Keratinocyte (primary cell): Measurements from ENCODE around the gene ASH1L. TPM values are rescaled to one million over a fixed set of nuclear protein-coding genes. Genes with fewer than 3 reads are reported as not detected.

Experiments used
- DNase-seq: peaks from one replicate; pipeline ENCODE4 v3.0.0-alpha.2; 2011; ENCODE audit warnings: low read depth, missing footprints, low spot score
- FAIRE-seq: peaks from 2 replicates; lab custom pipeline; 2011; peaks lifted over from hg19 to GRCh38; lab: Jason Lieb, UNC
- H2AFZ ChIP-seq: 2 replicates; pipeline ENCODE4 v1.6.0; 2012; ENCODE audit warnings: low read length, control low read depth, inconsistent platforms; ENCODE audit not compliant: control insufficient read depth
- H3K27ac ChIP-seq: 2 replicates; pipeline ENCODE4 v1.5.1; 2011; ENCODE audit warnings: low read length; ENCODE audit not compliant: control insufficient read depth, insufficient read depth
- H3K27me3 ChIP-seq: 3 replicates; pipeline ENCODE4 v1.6.0; 2011; ENCODE audit warnings: low read length; ENCODE audit not compliant: control insufficient read depth, insufficient read depth; ENCODE audit errors: extremely low read depth
- H3K36me3 ChIP-seq, 2 experiments: 2 replicates in 1 of 2; 3 replicates in 1 of 2; pipeline ENCODE4 v1.5.1; 2011; ENCODE audit warnings: low read length in 2 of 2, mild to moderate bottlenecking in 1 of 2; ENCODE audit not compliant: control insufficient read depth in 2 of 2, insufficient read depth in 2 of 2; ENCODE audit errors: extremely low read depth in 1 of 2
- H3K4me1 ChIP-seq: 3 replicates; pipeline ENCODE4 v1.5.1; 2011; ENCODE audit warnings: low read length; ENCODE audit not compliant: control insufficient read depth, insufficient read depth; ENCODE audit errors: extremely low read depth
- H3K4me2 ChIP-seq: 3 replicates; pipeline ENCODE4 v1.6.0; 2011; ENCODE audit warnings: low read depth, low read length; ENCODE audit not compliant: control insufficient read depth, insufficient read depth; ENCODE audit errors: extremely low read depth
- H3K4me3 ChIP-seq, 3 experiments: fragments of 200-600 bp in 1 of 3; sonication (generic) in 1 of 3; 2 replicates in 2 of 3; 3 replicates in 1 of 3; pipeline ENCODE4 v1.5.1; 2011 to 2016; ENCODE audit warnings: low read length in 3 of 3, mild to moderate bottlenecking in 3 of 3, control low read depth in 2 of 3, inconsistent platforms in 1 of 3, low read depth in 1 of 3, mixed read lengths in 1 of 3, mixed run types in 1 of 3, moderate library complexity in 1 of 3; ENCODE audit not compliant: control insufficient read depth in 2 of 3, insufficient read depth in 2 of 3; ENCODE audit errors: extremely low read depth in 1 of 3
- H3K79me2 ChIP-seq: 2 replicates; pipeline ENCODE4 v1.6.0; 2012; ENCODE audit warnings: low read length; ENCODE audit not compliant: control insufficient read depth, insufficient read depth
- H3K9ac ChIP-seq: 3 replicates; pipeline ENCODE4 v1.6.0; 2011; ENCODE audit warnings: low read length; ENCODE audit not compliant: control insufficient read depth, insufficient read depth; ENCODE audit errors: extremely low read depth
- H3K9me1 ChIP-seq: 3 replicates; pipeline ENCODE4 v1.6.0; 2011; ENCODE audit warnings: low read length; ENCODE audit not compliant: control insufficient read depth, insufficient read depth; ENCODE audit errors: extremely low read depth
- H3K9me3 ChIP-seq: 2 replicates; pipeline ENCODE4 v1.5.1; 2012; ENCODE audit warnings: low read depth, low read length; ENCODE audit not compliant: control insufficient read depth
- H4K20me1 ChIP-seq: 3 replicates; pipeline ENCODE4 v1.6.0; 2011; ENCODE audit warnings: low read length; ENCODE audit not compliant: control insufficient read depth, insufficient read depth; ENCODE audit errors: extremely low read depth
- EZH2 ChIP-seq: IDR thresholded peaks from one replicate; pipeline ENCODE4 v1.6.1; 2012; ENCODE audit warnings: inconsistent platforms, mild to moderate bottlenecking, low read length, moderate library complexity
- dilution Hi-C: fragments of 300-500 bp; cut with MboI; formaldehyde crosslinking; loops from one replicate; pipeline ENCODE4 v1.7.0; 2020; ENCODE audit warnings: low sequenced_read_pairs; ENCODE audit not compliant: extremely low pct_ligation_motif_present
- polyA plus RNA-seq, 5 experiments: library from polyadenylated mRNA; depleted of rRNA in 3 of 5; stranded (reverse) in 3 of 5; stranded (forward) in 1 of 5; unstranded in 1 of 5; fragments of >200 nt; gene quantifications; 1 replicate in 1 of 5; 2 replicates in 3 of 5; 3 replicates in 1 of 5; pipeline versions ENCODE4 v1.2.1 to v1.2.3, GENCODE V29; 2011 to 2012; ENCODE audit warnings: missing spikeins in 2 of 5, low read depth in 1 of 5, low replicate concordance in 1 of 5
- TF ChIP-seq, protein P1 (sequence below), 3 experiments: IDR thresholded peaks in 1 of 3; conservative IDR thresholded peaks in 1 of 3; optimal IDR thresholded peaks in 1 of 3; 2 replicates in 2 of 3; 3 replicates in 1 of 3; pipeline versions ENCODE3 to v1.5.1; 2011; ENCODE audit warnings: low read length in 3 of 3, mild to moderate bottlenecking in 3 of 3, moderate library complexity in 2 of 3, control low read depth in 1 of 3, inconsistent platforms in 1 of 3; ENCODE audit not compliant: insufficient read depth in 2 of 3; ENCODE audit errors: extremely low read depth in 1 of 3

ASH1L gene
- polyA plus RNA-seq, 1 donor (not counting 4 experiments of a cell fraction or from before 2014, with no cell fraction given): 13.8 TPM

DNA sequence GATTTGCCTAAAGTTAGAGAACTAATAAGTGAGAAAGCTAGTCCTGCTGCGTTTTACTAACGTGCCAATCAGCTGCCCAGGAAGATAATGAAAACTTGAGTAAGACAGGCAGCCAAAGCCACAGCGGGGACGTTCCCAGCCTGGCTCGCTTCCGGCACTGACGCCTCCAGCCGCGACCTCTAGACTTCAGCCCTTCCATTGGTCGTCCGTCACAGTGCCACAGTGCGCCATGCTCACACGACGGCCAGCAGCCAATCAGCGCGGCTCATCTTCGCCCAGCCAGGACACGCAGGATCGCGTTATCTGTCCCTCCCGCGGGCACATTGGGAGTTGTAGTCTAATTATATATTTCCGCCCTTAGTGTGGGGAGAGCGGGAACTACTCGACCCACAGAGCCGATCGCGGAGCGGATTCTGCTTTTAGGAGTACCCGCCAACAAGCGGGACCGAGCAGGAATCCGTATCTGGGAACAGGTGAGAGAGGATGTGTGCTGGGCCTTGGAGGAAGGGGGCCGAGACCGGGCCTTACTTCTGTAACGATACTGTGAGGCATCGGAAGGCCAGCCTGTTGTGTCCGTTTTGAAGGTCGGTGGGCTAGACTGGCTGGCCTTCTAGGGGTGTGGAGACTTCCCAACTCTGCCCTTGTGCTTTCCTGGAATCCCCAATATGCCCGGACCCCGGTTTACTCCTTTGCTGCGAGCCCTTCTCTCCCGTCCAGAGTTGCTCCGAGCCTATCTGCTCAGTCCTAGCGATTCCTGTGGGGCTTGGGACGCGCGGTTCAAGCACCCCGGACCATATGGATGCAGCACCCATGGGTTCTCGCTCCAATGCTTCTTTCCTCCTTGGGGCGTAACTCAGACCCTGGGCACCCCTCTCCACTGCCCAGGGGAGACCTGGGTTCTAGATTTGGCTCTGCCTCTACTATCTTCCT is 253.8 kb downstream of the ASH1L start, which contains the start of gene FDPS:
TSS of gene FDPS (plus strand) at position 374 of the 930 bp plus-strand sequence. CDS start 924 bp downstream, outside the sequence.
- FAIRE-seq (peak; percentile 81), DNase-seq (peak; percentile 94)
- peaks cover 34% of the 10 kb centered on the region for H3K4me1 ChIP-seq
- peak within 1 kb of the TSS; percentile 89 to 96 (median 92) for H3K4me3 ChIP-seq
- H4K20me1 ChIP-seq: peaks cover 9% of the 10 kb centered on the region
- peaks cover 8 to 15% of the 10 kb centered on the region in 2 experiments for H3K36me3 ChIP-seq
- peak within 1 kb of the TSS; percentile 78 for H2AFZ ChIP-seq
- H3K9me3 ChIP-seq: no peaks in the 10 kb centered on the region
- no peaks in the 10 kb centered on the region for H3K9me1 ChIP-seq
- H3K4me2 ChIP-seq: peak within 1 kb of the TSS; percentile 96
- H3K9ac ChIP-seq: peak within 1 kb of the TSS; percentile 94
- H3K27ac ChIP-seq: peak within 1 kb of the TSS; percentile 92
- peaks cover 46% of the 10 kb centered on the region for H3K79me2 ChIP-seq
- TF ChIP-seq, protein P1, sequence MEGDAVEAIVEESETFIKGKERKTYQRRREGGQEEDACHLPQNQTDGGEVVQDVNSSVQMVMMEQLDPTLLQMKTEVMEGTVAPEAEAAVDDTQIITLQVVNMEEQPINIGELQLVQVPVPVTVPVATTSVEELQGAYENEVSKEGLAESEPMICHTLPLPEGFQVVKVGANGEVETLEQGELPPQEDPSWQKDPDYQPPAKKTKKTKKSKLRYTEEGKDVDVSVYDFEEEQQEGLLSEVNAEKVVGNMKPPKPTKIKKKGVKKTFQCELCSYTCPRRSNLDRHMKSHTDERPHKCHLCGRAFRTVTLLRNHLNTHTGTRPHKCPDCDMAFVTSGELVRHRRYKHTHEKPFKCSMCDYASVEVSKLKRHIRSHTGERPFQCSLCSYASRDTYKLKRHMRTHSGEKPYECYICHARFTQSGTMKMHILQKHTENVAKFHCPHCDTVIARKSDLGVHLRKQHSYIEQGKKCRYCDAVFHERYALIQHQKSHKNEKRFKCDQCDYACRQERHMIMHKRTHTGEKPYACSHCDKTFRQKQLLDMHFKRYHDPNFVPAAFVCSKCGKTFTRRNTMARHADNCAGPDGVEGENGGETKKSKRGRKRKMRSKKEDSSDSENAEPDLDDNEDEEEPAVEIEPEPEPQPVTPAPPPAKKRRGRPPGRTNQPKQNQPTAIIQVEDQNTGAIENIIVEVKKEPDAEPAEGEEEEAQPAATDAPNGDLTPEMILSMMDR (optimal IDR thresholded peaks at IDR 0.05 in 1 of 3, IDR thresholded peaks at IDR 0.05 in 1 of 3, conservative IDR thresholded peaks at IDR 0.05 in 1 of 3; ENCODE audit: extremely low read depth in 1 of 3, insufficient read depth in 2 of 3, low read length in 3 of 3): peak in 1 of 3 experiments; percentile 23
- TF ChIP-seq EZH2: no peak
- H3K27me3 ChIP-seq: no peaks in the 10 kb centered on the region
- dilution Hi-C loops: no loop called here

DNA sequence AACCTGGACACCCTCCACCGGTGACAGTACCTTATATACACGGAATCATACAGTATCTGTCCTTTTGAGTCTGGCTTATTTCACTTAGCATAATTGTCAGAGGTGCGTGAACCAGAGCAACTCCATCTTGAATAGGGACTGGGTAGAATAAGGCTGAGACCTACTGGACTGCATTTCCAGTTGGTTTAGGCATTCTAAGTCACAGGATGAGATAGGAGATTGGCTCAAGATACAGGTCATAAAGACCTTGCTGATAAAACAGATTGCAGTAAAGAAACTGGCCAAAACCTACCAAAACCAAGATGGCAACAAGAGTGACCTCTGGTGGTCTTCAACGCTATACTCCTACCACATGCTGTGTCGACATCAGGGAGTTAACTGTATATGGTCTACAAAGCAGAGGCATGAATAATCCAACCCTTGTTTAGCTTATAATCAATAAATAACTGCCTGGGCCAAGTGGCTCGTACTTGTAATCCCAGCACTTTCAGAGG is 255.3 kb downstream of the ASH1L start:
- no peak overlapping the region for H3K27ac ChIP-seq
- H3K27me3 ChIP-seq: no peaks in the 10 kb centered on the region
- H2AFZ ChIP-seq: no peak overlapping the region
- peaks cover 1% of the 10 kb centered on the region for H4K20me1 ChIP-seq
- dilution Hi-C loops: no loop called here
- H3K4me1 ChIP-seq: peaks cover 28% of the 10 kb centered on the region
- H3K79me2 ChIP-seq: peaks cover 35% of the 10 kb centered on the region
- TF ChIP-seq, protein P1 (optimal IDR thresholded peaks at IDR 0.05 in 1 of 3, IDR thresholded peaks at IDR 0.05 in 1 of 3, conservative IDR thresholded peaks at IDR 0.05 in 1 of 3; ENCODE audit: extremely low read depth in 1 of 3, insufficient read depth in 2 of 3, low read length in 3 of 3): peak in 1 of 3 experiments; percentile 24
- no peak for TF ChIP-seq EZH2
- H3K9me1 ChIP-seq: no peaks in the 10 kb centered on the region
- no peak overlapping the region for H3K4me2 ChIP-seq
- no peak for FAIRE-seq
- H3K9me3 ChIP-seq: no peaks in the 10 kb centered on the region
- peaks cover 4 to 6% of the 10 kb centered on the region in 2 experiments for H3K36me3 ChIP-seq
- no peak overlapping the region for H3K9ac ChIP-seq
- no peak overlapping the region for H3K4me3 ChIP-seq
- DNase-seq: no peak
